GM23338 (cell line): ENCODE results near the gene GIGYF1. TPM values are rescaled to one million over a fixed set of nuclear protein-coding genes. Genes with fewer than 3 reads are reported as not detected.

Experiments
- ATAC-seq: fragments of 200-7000 bp; cut with Tn5 transposase; 3 replicates; pipeline ENCODE4 v1.9.1; 2020
- DNase-seq: peaks from one replicate; pipeline ENCODE4 v3.0.0-alpha.2; 2015; ENCODE audit warnings: low spot score
- H2AFZ ChIP-seq: fragments of 200-600 bp; sonication (generic); 2 replicates; pipeline ENCODE4 v1.8.0; 2016; ENCODE audit warnings: antibody characterized with exemption, mild to moderate bottlenecking, moderate library complexity
- H3F3A ChIP-seq: fragments of 200-600 bp; sonication (generic); replicated peaks from 2 replicates; pipeline ENCODE4 v1.8.0; 2017; ENCODE audit warnings: antibody characterized with exemption, mixed run types, low read depth
- H3K27ac ChIP-seq: fragments of 200-600 bp; sonication (generic); 2 replicates; pipeline ENCODE4 v1.6.1; 2016; ENCODE audit warnings: low read depth
- H3K27me3 ChIP-seq: fragments of 200-600 bp; sonication (generic); 2 replicates; pipeline ENCODE4 v1.8.0; 2016; ENCODE audit warnings: mild to moderate bottlenecking, mixed run types, moderate library complexity; ENCODE audit not compliant: insufficient read depth
- H3K36me3 ChIP-seq: fragments of 200-600 bp; sonication (generic); 2 replicates; pipeline ENCODE4 v1.8.0; 2016; ENCODE audit warnings: mild to moderate bottlenecking; ENCODE audit not compliant: insufficient read depth
- H3K4me1 ChIP-seq: fragments of 200-600 bp; sonication (generic); 2 replicates; pipeline ENCODE4 v1.8.0; 2016; ENCODE audit warnings: mild to moderate bottlenecking, moderate library complexity; ENCODE audit not compliant: insufficient read depth
- H3K4me2 ChIP-seq: fragments of 200-600 bp; sonication (generic); 2 replicates; pipeline ENCODE4 v1.7.1; 2017; ENCODE audit warnings: mixed run types
- H3K4me3 ChIP-seq: fragments of 200-600 bp; sonication (generic); 2 replicates; pipeline ENCODE4 v1.6.1; 2016; ENCODE audit warnings: mixed run types
- H3K79me2 ChIP-seq: fragments of 200-600 bp; sonication (generic); replicated peaks from 2 replicates; pipeline ENCODE4 v1.8.0; 2017; ENCODE audit warnings: mild to moderate bottlenecking; ENCODE audit not compliant: insufficient read depth
- H3K9me2 ChIP-seq: fragments of 200-600 bp; sonication (generic); 2 replicates; pipeline ENCODE4 v1.8.0; 2017; ENCODE audit not compliant: insufficient read depth
- H4K20me1 ChIP-seq: fragments of 200-600 bp; sonication (generic); replicated peaks from 2 replicates; pipeline ENCODE4 v1.8.0; 2017; ENCODE audit warnings: mild to moderate bottlenecking; ENCODE audit not compliant: insufficient read depth
- H3K27ac Mint-ChIP-seq: 2 replicates; pipeline ENCODE4 v1.8.0; 2020; ENCODE audit warnings: inconsistent platforms, mild to moderate bottlenecking, moderate library complexity, mixed read lengths
- H3K27me3 Mint-ChIP-seq: 3 replicates; pipeline ENCODE4 v1.8.0; 2022; ENCODE audit warnings: low read depth, mild to moderate bottlenecking, moderate library complexity, mixed read lengths, inconsistent platforms; ENCODE audit not compliant: insufficient read depth, poor library complexity
- H3K36me3 Mint-ChIP-seq: 3 replicates; pipeline ENCODE4 v1.8.0; 2021; ENCODE audit warnings: low read depth, mild to moderate bottlenecking, inconsistent platforms, moderate library complexity, mixed read lengths
- H3K4me1 Mint-ChIP-seq: 3 replicates; pipeline ENCODE4 v1.8.0; 2020; ENCODE audit warnings: mild to moderate bottlenecking, inconsistent platforms, mixed read lengths
- H3K4me3 Mint-ChIP-seq: 3 replicates; pipeline ENCODE4 v1.8.0; 2021; ENCODE audit warnings: moderate library complexity, mild to moderate bottlenecking, inconsistent platforms, mixed read lengths
- H3K9me3 Mint-ChIP-seq: 3 replicates; pipeline ENCODE4 v1.8.0; 2020; ENCODE audit warnings: moderate library complexity, mild to moderate bottlenecking, inconsistent platforms, mixed read lengths
- CREB1 ChIP-seq: fragments of 250-450 bp; sonication (Bioruptor Pico); IDR thresholded peaks from 2 replicates; pipeline ENCODE4 v1.5.0; 2020; ENCODE audit warnings: low read depth, mild to moderate bottlenecking, moderate library complexity
- EZH2 ChIP-seq: fragments of 200-600 bp; sonication (generic); IDR thresholded peaks from one replicate; pipeline ENCODE4 v1.8.0; 2017; ENCODE audit warnings: antibody characterized with exemption, mild to moderate bottlenecking, low read depth; ENCODE audit not compliant: unreplicated experiment
- EZH2phosphoT487 ChIP-seq: fragments of 200-600 bp; sonication (generic); IDR thresholded peaks from one replicate; pipeline ENCODE4 v1.8.1; 2018; ENCODE audit warnings: antibody characterized with exemption; ENCODE audit not compliant: unreplicated experiment
- JUNB ChIP-seq: IDR thresholded peaks from one replicate; pipeline ENCODE4 v1.6.1; 2016; ENCODE audit warnings: antibody characterized with exemption; ENCODE audit not compliant: unreplicated experiment
- NANOG ChIP-seq: IDR thresholded peaks from 2 replicates; pipeline ENCODE4 v1.6.1; 2016; ENCODE audit warnings: antibody characterized with exemption, borderline replicate concordance
- POLR2AphosphoS5 ChIP-seq: IDR thresholded peaks from 2 replicates; pipeline ENCODE4 v1.6.1; 2016; ENCODE audit warnings: antibody characterized with exemption, low read depth
- STAT1 ChIP-seq: IDR thresholded peaks from one replicate; pipeline ENCODE4 v1.6.1; 2016; ENCODE audit warnings: antibody characterized with exemption; ENCODE audit not compliant: unreplicated experiment
- ZNF114 ChIP-seq: fragments of 250-450 bp; sonication (Bioruptor Pico); IDR thresholded peaks from 2 replicates; pipeline ENCODE4 v1.5.0; 2020; ENCODE audit warnings: mild to moderate bottlenecking, moderate library complexity
- ZNF331 ChIP-seq: fragments of 250-450 bp; sonication (Bioruptor Pico); IDR thresholded peaks from 2 replicates; pipeline ENCODE4 v1.5.0; 2020; ENCODE audit warnings: low read depth, mild to moderate bottlenecking, moderate library complexity
- polyA plus RNA-seq: library from polyadenylated mRNA; unstranded; fragments of >200 nt; fragmentation: Nextera tagmentation; extraction: Ambion mirVana; gene quantifications from 2 replicates; pipeline ENCODE4 v1.2.1, GENCODE V29; 2016
- total RNA-seq: library from RNA; depleted of rRNA; stranded (reverse); fragments of >200 nt; shearing (Covaris generic); gene quantifications from 2 replicates; pipeline ENCODE4 v1.2.3, GENCODE V29; 2014
- TF ChIP-seq, protein P1 (sequence below): IDR thresholded peaks from one replicate; pipeline ENCODE4 v1.6.1; 2018; ENCODE audit warnings: antibody characterized with exemption; ENCODE audit not compliant: unreplicated experiment
- TF ChIP-seq, protein P2 (sequence below): fragments of 250-450 bp; sonication (Bioruptor Pico); IDR thresholded peaks from 2 replicates; pipeline ENCODE4 v1.5.0; 2020; ENCODE audit warnings: mild to moderate bottlenecking, moderate library complexity
- TF ChIP-seq, protein P3 (sequence below), 2 experiments: fragments of 200-600 bp in 1 of 2; sonication (generic) in 1 of 2; conservative IDR thresholded peaks; 2 replicates each; pipeline versions ENCODE4 v1.5.1 to v1.6.1; 2016 to 2017; ENCODE audit warnings: antibody characterized with exemption in 2 of 2, low read depth in 2 of 2, mild to moderate bottlenecking in 2 of 2, moderate library complexity in 1 of 2
- TF ChIP-seq, protein P4 (sequence below): IDR thresholded peaks from 2 replicates; pipeline ENCODE4 v1.6.1; 2016; ENCODE audit warnings: antibody characterized with exemption

GIGYF1 gene
- total and polyA plus RNA-seq, 2 experiments from 2014 or later: 40.4 to 69.8 TPM

DNA sequence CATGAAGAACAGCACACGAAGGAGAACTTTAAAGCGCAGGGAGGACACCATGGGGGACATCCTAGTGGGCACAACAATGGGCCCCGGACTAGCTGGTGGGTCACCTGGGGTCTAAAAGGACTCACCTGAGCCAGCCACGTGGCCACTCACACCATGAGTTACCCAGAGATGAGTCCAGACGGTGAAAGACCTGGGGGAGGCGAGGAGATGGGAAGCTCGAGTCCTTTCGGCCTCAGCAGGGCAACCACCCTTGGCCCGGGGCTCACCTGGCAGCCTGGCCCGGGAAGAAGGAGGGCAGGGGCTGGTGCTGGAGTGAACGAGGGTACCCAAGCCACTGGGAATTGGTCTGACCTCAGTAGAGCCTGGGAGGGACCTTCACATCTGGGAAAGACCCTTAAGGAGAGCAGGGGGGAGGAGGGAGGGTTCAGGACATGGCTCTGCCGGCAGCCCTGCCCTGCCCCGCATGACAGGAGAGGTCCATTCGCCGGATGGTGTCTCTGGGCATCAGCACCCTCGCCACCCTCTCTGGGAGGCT is 5.7 kb downstream of the GIGYF1 start:
- peaks cover 22% of the 10 kb centered on the region for H3K27me3 Mint-ChIP-seq
- peaks cover 41% of the 10 kb centered on the region for H4K20me1 ChIP-seq
- no peak overlapping the region for H3K4me3 ChIP-seq
- TF ChIP-seq POLR2AphosphoS5 (no peak), ZNF114 (no peak), ZNF331 (CRISPR knock-in tag) (no peak), EZH2 (no peak), STAT1 (no peak), EZH2phosphoT487 (no peak), NANOG (no peak), JUNB (no peak), CREB1 (CRISPR knock-in tag) (no peak)
- TF ChIP-seq, protein P1, sequence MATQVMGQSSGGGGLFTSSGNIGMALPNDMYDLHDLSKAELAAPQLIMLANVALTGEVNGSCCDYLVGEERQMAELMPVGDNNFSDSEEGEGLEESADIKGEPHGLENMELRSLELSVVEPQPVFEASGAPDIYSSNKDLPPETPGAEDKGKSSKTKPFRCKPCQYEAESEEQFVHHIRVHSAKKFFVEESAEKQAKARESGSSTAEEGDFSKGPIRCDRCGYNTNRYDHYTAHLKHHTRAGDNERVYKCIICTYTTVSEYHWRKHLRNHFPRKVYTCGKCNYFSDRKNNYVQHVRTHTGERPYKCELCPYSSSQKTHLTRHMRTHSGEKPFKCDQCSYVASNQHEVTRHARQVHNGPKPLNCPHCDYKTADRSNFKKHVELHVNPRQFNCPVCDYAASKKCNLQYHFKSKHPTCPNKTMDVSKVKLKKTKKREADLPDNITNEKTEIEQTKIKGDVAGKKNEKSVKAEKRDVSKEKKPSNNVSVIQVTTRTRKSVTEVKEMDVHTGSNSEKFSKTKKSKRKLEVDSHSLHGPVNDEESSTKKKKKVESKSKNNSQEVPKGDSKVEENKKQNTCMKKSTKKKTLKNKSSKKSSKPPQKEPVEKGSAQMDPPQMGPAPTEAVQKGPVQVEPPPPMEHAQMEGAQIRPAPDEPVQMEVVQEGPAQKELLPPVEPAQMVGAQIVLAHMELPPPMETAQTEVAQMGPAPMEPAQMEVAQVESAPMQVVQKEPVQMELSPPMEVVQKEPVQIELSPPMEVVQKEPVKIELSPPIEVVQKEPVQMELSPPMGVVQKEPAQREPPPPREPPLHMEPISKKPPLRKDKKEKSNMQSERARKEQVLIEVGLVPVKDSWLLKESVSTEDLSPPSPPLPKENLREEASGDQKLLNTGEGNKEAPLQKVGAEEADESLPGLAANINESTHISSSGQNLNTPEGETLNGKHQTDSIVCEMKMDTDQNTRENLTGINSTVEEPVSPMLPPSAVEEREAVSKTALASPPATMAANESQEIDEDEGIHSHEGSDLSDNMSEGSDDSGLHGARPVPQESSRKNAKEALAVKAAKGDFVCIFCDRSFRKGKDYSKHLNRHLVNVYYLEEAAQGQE: no peak
- TF ChIP-seq, protein P2, sequence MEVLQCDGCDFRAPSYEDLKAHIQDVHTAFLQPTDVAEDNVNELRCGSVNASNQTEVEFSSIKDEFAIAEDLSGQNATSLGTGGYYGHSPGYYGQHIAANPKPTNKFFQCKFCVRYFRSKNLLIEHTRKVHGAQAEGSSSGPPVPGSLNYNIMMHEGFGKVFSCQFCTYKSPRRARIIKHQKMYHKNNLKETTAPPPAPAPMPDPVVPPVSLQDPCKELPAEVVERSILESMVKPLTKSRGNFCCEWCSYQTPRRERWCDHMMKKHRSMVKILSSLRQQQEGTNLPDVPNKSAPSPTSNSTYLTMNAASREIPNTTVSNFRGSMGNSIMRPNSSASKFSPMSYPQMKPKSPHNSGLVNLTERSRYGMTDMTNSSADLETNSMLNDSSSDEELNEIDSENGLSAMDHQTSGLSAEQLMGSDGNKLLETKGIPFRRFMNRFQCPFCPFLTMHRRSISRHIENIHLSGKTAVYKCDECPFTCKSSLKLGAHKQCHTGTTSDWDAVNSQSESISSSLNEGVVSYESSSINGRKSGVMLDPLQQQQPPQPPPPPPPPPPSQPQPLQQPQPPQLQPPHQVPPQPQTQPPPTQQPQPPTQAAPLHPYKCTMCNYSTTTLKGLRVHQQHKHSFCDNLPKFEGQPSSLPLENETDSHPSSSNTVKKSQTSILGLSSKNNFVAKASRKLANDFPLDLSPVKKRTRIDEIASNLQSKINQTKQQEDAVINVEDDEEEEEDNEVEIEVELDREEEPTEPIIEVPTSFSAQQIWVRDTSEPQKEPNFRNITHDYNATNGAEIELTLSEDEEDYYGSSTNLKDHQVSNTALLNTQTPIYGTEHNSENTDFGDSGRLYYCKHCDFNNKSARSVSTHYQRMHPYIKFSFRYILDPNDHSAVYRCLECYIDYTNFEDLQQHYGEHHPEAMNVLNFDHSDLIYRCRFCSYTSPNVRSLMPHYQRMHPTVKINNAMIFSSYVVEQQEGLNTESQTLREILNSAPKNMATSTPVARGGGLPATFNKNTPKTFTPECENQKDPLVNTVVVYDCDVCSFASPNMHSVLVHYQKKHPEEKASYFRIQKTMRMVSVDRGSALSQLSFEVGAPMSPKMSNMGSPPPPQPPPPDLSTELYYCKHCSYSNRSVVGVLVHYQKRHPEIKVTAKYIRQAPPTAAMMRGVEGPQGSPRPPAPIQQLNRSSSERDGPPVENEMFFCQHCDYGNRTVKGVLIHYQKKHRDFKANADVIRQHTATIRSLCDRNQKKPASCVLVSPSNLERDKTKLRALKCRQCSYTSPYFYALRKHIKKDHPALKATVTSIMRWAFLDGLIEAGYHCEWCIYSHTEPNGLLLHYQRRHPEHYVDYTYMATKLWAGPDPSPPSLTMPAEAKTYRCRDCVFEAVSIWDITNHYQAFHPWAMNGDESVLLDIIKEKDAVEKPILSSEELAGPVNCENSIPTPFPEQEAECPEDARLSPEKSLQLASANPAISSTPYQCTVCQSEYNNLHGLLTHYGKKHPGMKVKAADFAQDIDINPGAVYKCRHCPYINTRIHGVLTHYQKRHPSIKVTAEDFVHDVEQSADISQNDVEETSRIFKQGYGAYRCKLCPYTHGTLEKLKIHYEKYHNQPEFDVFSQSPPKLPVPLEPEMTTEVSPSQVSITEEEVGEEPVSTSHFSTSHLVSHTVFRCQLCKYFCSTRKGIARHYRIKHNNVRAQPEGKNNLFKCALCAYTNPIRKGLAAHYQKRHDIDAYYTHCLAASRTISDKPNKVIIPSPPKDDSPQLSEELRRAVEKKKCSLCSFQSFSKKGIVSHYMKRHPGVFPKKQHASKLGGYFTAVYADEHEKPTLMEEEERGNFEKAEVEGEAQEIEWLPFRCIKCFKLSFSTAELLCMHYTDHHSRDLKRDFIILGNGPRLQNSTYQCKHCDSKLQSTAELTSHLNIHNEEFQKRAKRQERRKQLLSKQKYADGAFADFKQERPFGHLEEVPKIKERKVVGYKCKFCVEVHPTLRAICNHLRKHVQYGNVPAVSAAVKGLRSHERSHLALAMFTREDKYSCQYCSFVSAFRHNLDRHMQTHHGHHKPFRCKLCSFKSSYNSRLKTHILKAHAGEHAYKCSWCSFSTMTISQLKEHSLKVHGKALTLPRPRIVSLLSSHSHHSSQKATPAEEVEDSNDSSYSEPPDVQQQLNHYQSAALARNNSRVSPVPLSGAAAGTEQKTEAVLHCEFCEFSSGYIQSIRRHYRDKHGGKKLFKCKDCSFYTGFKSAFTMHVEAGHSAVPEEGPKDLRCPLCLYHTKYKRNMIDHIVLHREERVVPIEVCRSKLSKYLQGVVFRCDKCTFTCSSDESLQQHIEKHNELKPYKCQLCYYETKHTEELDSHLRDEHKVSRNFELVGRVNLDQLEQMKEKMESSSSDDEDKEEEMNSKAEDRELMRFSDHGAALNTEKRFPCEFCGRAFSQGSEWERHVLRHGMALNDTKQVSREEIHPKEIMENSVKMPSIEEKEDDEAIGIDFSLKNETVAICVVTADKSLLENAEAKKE (CRISPR knock-in tag): no peak
- TF ChIP-seq, protein P3, sequence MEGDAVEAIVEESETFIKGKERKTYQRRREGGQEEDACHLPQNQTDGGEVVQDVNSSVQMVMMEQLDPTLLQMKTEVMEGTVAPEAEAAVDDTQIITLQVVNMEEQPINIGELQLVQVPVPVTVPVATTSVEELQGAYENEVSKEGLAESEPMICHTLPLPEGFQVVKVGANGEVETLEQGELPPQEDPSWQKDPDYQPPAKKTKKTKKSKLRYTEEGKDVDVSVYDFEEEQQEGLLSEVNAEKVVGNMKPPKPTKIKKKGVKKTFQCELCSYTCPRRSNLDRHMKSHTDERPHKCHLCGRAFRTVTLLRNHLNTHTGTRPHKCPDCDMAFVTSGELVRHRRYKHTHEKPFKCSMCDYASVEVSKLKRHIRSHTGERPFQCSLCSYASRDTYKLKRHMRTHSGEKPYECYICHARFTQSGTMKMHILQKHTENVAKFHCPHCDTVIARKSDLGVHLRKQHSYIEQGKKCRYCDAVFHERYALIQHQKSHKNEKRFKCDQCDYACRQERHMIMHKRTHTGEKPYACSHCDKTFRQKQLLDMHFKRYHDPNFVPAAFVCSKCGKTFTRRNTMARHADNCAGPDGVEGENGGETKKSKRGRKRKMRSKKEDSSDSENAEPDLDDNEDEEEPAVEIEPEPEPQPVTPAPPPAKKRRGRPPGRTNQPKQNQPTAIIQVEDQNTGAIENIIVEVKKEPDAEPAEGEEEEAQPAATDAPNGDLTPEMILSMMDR (conservative IDR thresholded peaks at IDR 0.05; ENCODE audit: low read depth in 2 of 2): no peak
- TF ChIP-seq, protein P4, sequence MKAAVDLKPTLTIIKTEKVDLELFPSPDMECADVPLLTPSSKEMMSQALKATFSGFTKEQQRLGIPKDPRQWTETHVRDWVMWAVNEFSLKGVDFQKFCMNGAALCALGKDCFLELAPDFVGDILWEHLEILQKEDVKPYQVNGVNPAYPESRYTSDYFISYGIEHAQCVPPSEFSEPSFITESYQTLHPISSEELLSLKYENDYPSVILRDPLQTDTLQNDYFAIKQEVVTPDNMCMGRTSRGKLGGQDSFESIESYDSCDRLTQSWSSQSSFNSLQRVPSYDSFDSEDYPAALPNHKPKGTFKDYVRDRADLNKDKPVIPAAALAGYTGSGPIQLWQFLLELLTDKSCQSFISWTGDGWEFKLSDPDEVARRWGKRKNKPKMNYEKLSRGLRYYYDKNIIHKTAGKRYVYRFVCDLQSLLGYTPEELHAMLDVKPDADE: no peak
- DNase-seq (no peak), ATAC-seq (no peak)
- H3K27ac Mint-ChIP-seq: peak overlapping the region; percentile 78; the same call in 1 of the 2 replicates
- H3K27ac ChIP-seq: no peak overlapping the region
- peaks cover 3% of the 10 kb centered on the region; the same call in 1 of the 3 replicates for H3K9me3 Mint-ChIP-seq
- peaks cover 9% of the 10 kb centered on the region for H3K36me3 ChIP-seq
- H3K4me1 Mint-ChIP-seq: peaks cover 32% of the 10 kb centered on the region
- peaks cover 57% of the 10 kb centered on the region for H3K79me2 ChIP-seq
- no peaks in the 10 kb centered on the region for H3K9me2 ChIP-seq
- H2AFZ ChIP-seq: no peak overlapping the region
- peaks cover 22% of the 10 kb centered on the region for H3K4me1 ChIP-seq
- no peak overlapping the region for H3K4me2 ChIP-seq
- H3K27me3 ChIP-seq: no peaks in the 10 kb centered on the region
- H3F3A ChIP-seq: peaks cover 24% of the 10 kb centered on the region
- H3K36me3 Mint-ChIP-seq: peaks cover 66% of the 10 kb centered on the region
- H3K4me3 Mint-ChIP-seq: no peak overlapping the region; the same call in 2 of the 3 replicates
